Keratinocyte (primary cell): ENCODE results near the gene PCDHGA11.

ENCODE experiments used
- CTCF ChIP-seq, 3 experiments: IDR thresholded peaks in 1 of 3; conservative IDR thresholded peaks in 1 of 3; optimal IDR thresholded peaks in 1 of 3; 2 replicates in 2 of 3; 3 replicates in 1 of 3; pipeline versions ENCODE3 to v1.5.1; 2011; ENCODE audit warnings: low read length in 3 of 3, mild to moderate bottlenecking in 3 of 3, moderate library complexity in 2 of 3, control low read depth in 1 of 3, inconsistent platforms in 1 of 3; ENCODE audit not compliant: insufficient read depth in 2 of 3; ENCODE audit errors: extremely low read depth in 1 of 3
- EZH2 ChIP-seq: IDR thresholded peaks from one replicate; pipeline ENCODE4 v1.6.1; 2012; ENCODE audit warnings: inconsistent platforms, mild to moderate bottlenecking, low read length, moderate library complexity

GRCh38 chr5:141431286-141431685, 10.4 kb downstream of the PCDHGA11 start:
- TF ChIP-seq CTCF (optimal IDR thresholded peaks at IDR 0.05 in 1 of 3, IDR thresholded peaks at IDR 0.05 in 1 of 3, conservative IDR thresholded peaks at IDR 0.05 in 1 of 3; ENCODE audit: extremely low read depth in 1 of 3, insufficient read depth in 2 of 3, low read length in 3 of 3) (no peak), EZH2 (no peak)
